Measurements from ENCODE around the gene MICB. TPM values are rescaled to one million over a fixed set of nuclear protein-coding genes. Genes with fewer than 3 reads are reported as not detected.

MICB gene
- total RNA-seq, 1 experiment from 2014 or later = 37.0 TPM

GRCh38 chr6:31472259-31472658 lies 25.7 kb upstream of the MICB start (continued):
- TF ChIP-seq ZNF281 (CRISPR knock-in tag; IDR thresholded peaks at IDR 0.05) (no peak), E2F4 (CRISPR knock-in tag; IDR thresholded peaks at IDR 0.05; ENCODE audit: borderline replicate concordance, low read depth) (no peak), KAT7 (CRISPR knock-in tag; IDR thresholded peaks at IDR 0.05; ENCODE audit: borderline replicate concordance) (no peak), CDX4 (CRISPR knock-in tag; IDR thresholded peaks at IDR 0.05; ENCODE audit: borderline replicate concordance) (no peak), CREB1 (CRISPR knock-in tag; IDR thresholded peaks at IDR 0.05) (no peak), USF1 (CRISPR knock-in tag; IDR thresholded peaks at IDR 0.05) (no peak)

GRCh38 chr6:31473244-31473643 lies 24.7 kb upstream of the MICB start:
- Mint-ChIP-seq H3K4me1 (peaks cover 3% of the 10 kb centered on the region; the same call in 1 of the 2 replicates), H3K4me3 (no peak overlapping the region), H3K27me3 (ENCODE audit: low read depth) (peaks cover 24% of the 10 kb centered on the region), H3K36me3 (no peaks in the 10 kb centered on the region), H3K27ac (no peak overlapping the region), H3K9me3 (no peaks in the 10 kb centered on the region)
- TF ChIP-seq TEAD1 (CRISPR knock-in tag; IDR thresholded peaks at IDR 0.05) (no peak), NFE2L1 (CRISPR knock-in tag; IDR thresholded peaks at IDR 0.05) (no peak), ZNF219 (CRISPR knock-in tag; IDR thresholded peaks at IDR 0.05; ENCODE audit: borderline replicate concordance) (no peak)
- ATAC-seq = no peak
- CTCF ChIA-PET = interaction anchor here (0.6 kb wide), 1 partner anchor 58 kb away, joined by 3 read pairs; no protein-coding TSS in a partner anchor
- DNase-seq (ENCODE audit: low spot score) = no peak
- POLR2A ChIA-PET = no interaction called here

- Mint-ChIP-seq H3K27me3 (ENCODE audit: low read depth) (peaks cover 23% of the 10 kb centered on the region), H3K4me1 (peaks cover 3% of the 10 kb centered on the region; the same call in 1 of the 2 replicates), H3K9me3 (no peaks in the 10 kb centered on the region), H3K36me3 (no peaks in the 10 kb centered on the region), H3K27ac (no peak overlapping the region), H3K4me3 (no peak overlapping the region)
- CTCF ChIA-PET = interaction anchor here (0.6 to 3.4 kb wide), 3 partner anchors 11 to 59 kb away, joined by 3 to 21 read pairs (median 4); no protein-coding TSS in a partner anchor
- ATAC-seq (no peak), DNase-seq (ENCODE audit: low spot score) (no peak)
- POLR2A ChIA-PET = no interaction called here
- TF ChIP-seq GTF2I (CRISPR knock-in tag; conservative IDR thresholded peaks at IDR 0.05) = no peak
- no peak for TF ChIP-seq PRRX2 (CRISPR knock-in tag; IDR thresholded peaks at IDR 0.05)
- no peak for TF ChIP-seq STAT6 (CRISPR knock-in tag; conservative IDR thresholded peaks at IDR 0.05; ENCODE audit: low read depth)
- TF ChIP-seq ATF6 (CRISPR knock-in tag; IDR thresholded peaks at IDR 0.05) = no peak
- TF ChIP-seq NR3C1 (CRISPR knock-in tag; conservative IDR thresholded peaks at IDR 0.05; ENCODE audit: low read depth) = no peak
- no peak for TF ChIP-seq FOXK1 (CRISPR knock-in tag; IDR thresholded peaks at IDR 0.05)
- TF ChIP-seq HMGXB4 (CRISPR knock-in tag; IDR thresholded peaks at IDR 0.05) = no peak
- no peak for TF ChIP-seq SMAD3 (CRISPR knock-in tag; IDR thresholded peaks at IDR 0.05; ENCODE audit: borderline replicate concordance)
- TF ChIP-seq ELF4 (CRISPR knock-in tag; IDR thresholded peaks at IDR 0.05; ENCODE audit: low read depth) = no peak
- no peak for TF ChIP-seq IRF2 (CRISPR knock-in tag; IDR thresholded peaks at IDR 0.05; ENCODE audit: borderline replicate concordance, low read depth)
- no peak for TF ChIP-seq OVOL2 (CRISPR knock-in tag; IDR thresholded peaks at IDR 0.05; ENCODE audit: borderline replicate concordance)
Observed at GRCh38 chr6:31473780-31474761, 23.9 kb upstream of the MICB start.
